Psoas muscle (tissue), 8 donors: ENCODE measurements around the gene SNX24. TPM values are rescaled to one million over a fixed set of nuclear protein-coding genes. Genes with fewer than 3 reads are reported as not detected.

Experiments used
- ATAC-seq, 4 donors: fragments of 200-7000 bp; cut with Tn5 transposase; one replicate each; pipeline ENCODE4 v1.9.1; 2020; ENCODE audit warnings: moderate library complexity in 3 of 4, mild to moderate bottlenecking in 2 of 4
- DNase-seq, 2 donors: peaks; one replicate each; pipeline ENCODE4 v3.0.0-alpha.2; 2020
- H3K27ac ChIP-seq: fragments of 200-600 bp; one replicate; pipeline ENCODE4 v1.8.0; 2022
- H3K27me3 ChIP-seq, 3 donors: fragments of 200-600 bp in 1 of 3; one replicate each; pipeline versions ENCODE4 v1.6.1 to v1.8.0; 2013 to 2022; ENCODE audit warnings: low read length in 2 of 3, mild to moderate bottlenecking in 2 of 3, moderate library complexity in 1 of 3; ENCODE audit not compliant: insufficient read depth in 3 of 3
- H3K36me3 ChIP-seq, 2 donors: fragments of 200-600 bp in 1 of 2; one replicate each; pipeline versions ENCODE4 v1.6.1 to v1.8.0; 2013 to 2022; ENCODE audit warnings: low read depth in 1 of 2, mild to moderate bottlenecking in 1 of 2, moderate library complexity in 1 of 2; ENCODE audit not compliant: insufficient read depth in 1 of 2
- H3K4me1 ChIP-seq: fragments of 200-600 bp; one replicate; pipeline ENCODE4 v1.8.0; 2022
- H3K4me3 ChIP-seq: fragments of 200-600 bp; one replicate; pipeline ENCODE4 v1.8.0; 2022; ENCODE audit warnings: mild to moderate bottlenecking
- H3K9me3 ChIP-seq: fragments of 200-600 bp; one replicate; pipeline ENCODE4 v1.8.0; 2022
- WGBS, 3 donors: extraction: QIAGEN DNeasy Blood & Tissue Kit; methylation state at CpG; one replicate each; pipeline versions ENCODE4 v1.1.6 to v1.1.7; 2013; 5-methylcytosine and 5-hydroxymethylcytosine counted together
- intact Hi-C, 2 donors: fragments of 100-400 bp; cut with DNase I; formaldehyde crosslinking; loops; one replicate each; pipeline versions ENCODE4 v1.11.0 to v1.14.2; 2022
- polyA plus RNA-seq, 3 donors: library from polyadenylated mRNA; stranded (reverse); fragments of 200-250 nt; gene quantifications; one replicate each; pipeline ENCODE4 v1.2.3, GENCODE V29; 2013
- total RNA-seq, 4 donors: library from RNA; stranded (reverse); fragmentation: NEBNext Ultra II Directional in 2 of 4; extraction: Animal tissue kit (Norgen Biotek cat#: 25700) in 2 of 4; gene quantifications; one replicate each; pipeline versions ENCODE4 v1.2.1 to v1.2.4, GENCODE V29; 2021 to 2023
- TF ChIP-seq, protein P1 (sequence below): fragments of 200-600 bp; IDR thresholded peaks from one replicate; pipeline ENCODE4 v1.8.0; 2022; ENCODE audit warnings: antibody characterized with exemption
- donor health status: healthy with polysubstance abuse.
- donor health status: DM: no; HTN: no; CAD: no; lungs with moderate emphysema.
- donor health status: Bipolar disorder and iron deficiency.
- donor health status: healthy.
- donor health status: DM: yes; HTN: yes; CAD: no.
- donor health status: DM: no; HTN: no; CAD: no.
- donor health status: DM: no; HTN: no; CAD: no.
- donor health status: DM: yes; HTN: yes; CAD: no.

The SNX24 gene
- total and polyA plus RNA-seq, 7 donors, result 7.5 to 11.9 (median 10.0) TPM

GRCh38 chr5:123012321-123012720 lies 166.9 kb downstream of the SNX24 start:
- no peak for ATAC-seq

DNA sequence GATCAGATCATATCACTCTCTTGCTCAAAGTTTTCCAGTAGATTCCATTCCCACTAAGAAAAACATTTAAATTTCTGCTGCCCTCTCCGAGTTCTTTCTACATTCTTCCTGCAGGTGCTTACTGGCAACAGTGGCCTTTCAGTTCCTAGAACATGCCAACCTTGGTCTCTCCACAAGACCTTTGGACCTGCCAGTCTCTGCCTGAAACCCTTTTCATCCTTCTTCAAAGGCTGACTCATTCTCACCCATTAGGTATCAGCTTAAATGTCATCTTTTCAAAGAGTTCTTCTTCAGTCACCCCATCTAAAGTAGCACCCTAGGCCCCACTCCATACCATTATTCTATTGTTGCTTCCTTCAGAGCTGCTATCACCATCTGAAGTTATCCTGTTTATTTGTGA lies 169.3 kb downstream of the SNX24 start:
- TF ChIP-seq, protein P1, sequence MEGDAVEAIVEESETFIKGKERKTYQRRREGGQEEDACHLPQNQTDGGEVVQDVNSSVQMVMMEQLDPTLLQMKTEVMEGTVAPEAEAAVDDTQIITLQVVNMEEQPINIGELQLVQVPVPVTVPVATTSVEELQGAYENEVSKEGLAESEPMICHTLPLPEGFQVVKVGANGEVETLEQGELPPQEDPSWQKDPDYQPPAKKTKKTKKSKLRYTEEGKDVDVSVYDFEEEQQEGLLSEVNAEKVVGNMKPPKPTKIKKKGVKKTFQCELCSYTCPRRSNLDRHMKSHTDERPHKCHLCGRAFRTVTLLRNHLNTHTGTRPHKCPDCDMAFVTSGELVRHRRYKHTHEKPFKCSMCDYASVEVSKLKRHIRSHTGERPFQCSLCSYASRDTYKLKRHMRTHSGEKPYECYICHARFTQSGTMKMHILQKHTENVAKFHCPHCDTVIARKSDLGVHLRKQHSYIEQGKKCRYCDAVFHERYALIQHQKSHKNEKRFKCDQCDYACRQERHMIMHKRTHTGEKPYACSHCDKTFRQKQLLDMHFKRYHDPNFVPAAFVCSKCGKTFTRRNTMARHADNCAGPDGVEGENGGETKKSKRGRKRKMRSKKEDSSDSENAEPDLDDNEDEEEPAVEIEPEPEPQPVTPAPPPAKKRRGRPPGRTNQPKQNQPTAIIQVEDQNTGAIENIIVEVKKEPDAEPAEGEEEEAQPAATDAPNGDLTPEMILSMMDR, result no peak
- 88 to 94% (median 89%) methylated on average over 1 of the region's 1 CpG for WGBS, 3 donors
- Histone ChIP-seq H3K27ac (no peak overlapping the region), H3K4me1 (no peaks in the 10 kb centered on the region), H3K9me3 (no peaks in the 10 kb centered on the region), H3K36me3 (peaks cover 0 to 8% of the 10 kb centered on the region in 2 donors), H3K4me3 (no peak overlapping the region), H3K27me3 (no peaks in the 10 kb centered on the region)
- DNase-seq (no peak), ATAC-seq (no peak)
- intact Hi-C loops, result no loop called here

More at GRCh38 chr5:123012321-123012720, 166.9 kb downstream of the SNX24 start:
- no peaks in the 10 kb centered on the region for H3K9me3 ChIP-seq
- intact Hi-C loops, result no loop called here
- DNase-seq, result no peak
- no peaks in the 10 kb centered on the region for H3K27me3 ChIP-seq
- no peak overlapping the region for H3K4me3 ChIP-seq
- no peaks in the 10 kb centered on the region for H3K36me3 ChIP-seq
- no peak overlapping the region for H3K27ac ChIP-seq
- 92 to 96% (median 94%) methylated on average over 1 of the region's 1 CpG for WGBS, 3 donors
- H3K4me1 ChIP-seq, result no peaks in the 10 kb centered on the region
- TF ChIP-seq, protein P1, result no peak

DNA sequence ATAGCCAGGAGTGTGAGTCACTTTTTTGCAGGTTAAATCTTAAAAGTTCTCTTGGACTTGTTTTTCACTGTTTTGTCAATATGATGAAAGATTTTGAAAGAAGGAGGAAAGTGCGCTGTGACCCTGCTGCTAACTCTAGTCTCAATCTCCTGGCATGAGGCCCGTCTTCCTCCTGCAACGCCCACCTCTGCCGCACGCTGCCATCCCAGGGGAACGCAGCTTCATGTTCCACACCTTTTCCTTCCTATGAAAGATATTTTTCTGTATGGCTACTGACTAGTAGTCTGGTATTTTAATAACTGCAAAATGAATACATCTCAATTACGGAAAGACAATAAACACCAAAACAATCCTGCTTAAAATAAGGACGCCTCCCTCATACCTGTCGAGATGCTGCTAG lies 182.8 kb downstream of the SNX24 start:
- Histone ChIP-seq H3K27ac (no peak overlapping the region), H3K9me3 (no peaks in the 10 kb centered on the region), H3K4me1 (peaks cover 4% of the 10 kb centered on the region), H3K4me3 (no peak overlapping the region), H3K36me3 (peaks cover 13 to 62% of the 10 kb centered on the region in 2 donors), H3K27me3 (no peaks in the 10 kb centered on the region)
- intact Hi-C loops, result no loop called here
- DNase-seq (peak; percentile 17 to 53), ATAC-seq (no peak)
- TF ChIP-seq, protein P1, result no peak
- 67 to 83% (median 78%) methylated on average over 9 of the region's 9 CpGs for WGBS, 3 donors

GRCh38 chr5:123033157-123033671 lies 187.8 kb downstream of the SNX24 start:
- Histone ChIP-seq H3K4me3 (no peak overlapping the region), H3K36me3 (peaks cover 5 to 12% of the 10 kb centered on the region in 2 donors), H3K27ac (no peak overlapping the region), H3K27me3 (no peaks in the 10 kb centered on the region), H3K4me1 (peaks cover 8% of the 10 kb centered on the region), H3K9me3 (no peaks in the 10 kb centered on the region)
- intact Hi-C loops, result no loop called here
- DNase-seq, result no peak
- TF ChIP-seq, protein P1, result no peak
- WGBS, 3 donors, result 51 to 86% (median 69%) methylated on average over 6 of the region's 6 CpGs
- no peak for ATAC-seq
